Fibroblast of lung (primary cell): ENCODE measurements around the gene PTK7.

ENCODE experiments used
- CTCF ChIP-seq, 2 donors: IDR thresholded peaks in 1 of 2; conservative IDR thresholded peaks in 1 of 2; 1 replicate in 1 of 2; 2 replicates in 1 of 2; pipeline ENCODE4 v1.5.1; 2011 to 2012; ENCODE audit warnings: low read length in 2 of 2, control low read depth in 1 of 2, inconsistent platforms in 1 of 2, low read depth in 1 of 2, mild to moderate bottlenecking in 1 of 2
- EZH2 ChIP-seq: IDR thresholded peaks from 2 replicates; pipeline ENCODE4 v1.5.1; 2012; ENCODE audit warnings: low read length, control low read depth, mild to moderate bottlenecking; ENCODE audit errors: missing control alignments

GRCh38 chr6:43053545-43054205 is 22.4 kb upstream of the PTK7 start, which contains the start of gene CUL7:
- TF ChIP-seq CTCF (conservative IDR thresholded peaks at IDR 0.05 in 1 of 2, IDR thresholded peaks at IDR 0.05 in 1 of 2; ENCODE audit: low read depth in 1 of 2, low read length in 2 of 2) (no peak), EZH2 (no peak)
